Stimulated activated CD4-positive, alpha-beta T cell treated with anti-CD3 and anti-CD28 coated beads, Interleukin-4, amount 100 ng/mL, for 4 hours (primary cell): Measurements from ENCODE around the gene PPARD.
"Not testable (repeated sequence)": the region's sequence is repeated elsewhere in the genome, so short reads cannot be mapped to it uniquely, and the experiment has no call there.

Source experiments
- DNase-seq, 2 experiments: peaks; one replicate each; pipeline ENCODE4 v3.0.0-alpha.2; 2020

PPARD gene

DNA sequence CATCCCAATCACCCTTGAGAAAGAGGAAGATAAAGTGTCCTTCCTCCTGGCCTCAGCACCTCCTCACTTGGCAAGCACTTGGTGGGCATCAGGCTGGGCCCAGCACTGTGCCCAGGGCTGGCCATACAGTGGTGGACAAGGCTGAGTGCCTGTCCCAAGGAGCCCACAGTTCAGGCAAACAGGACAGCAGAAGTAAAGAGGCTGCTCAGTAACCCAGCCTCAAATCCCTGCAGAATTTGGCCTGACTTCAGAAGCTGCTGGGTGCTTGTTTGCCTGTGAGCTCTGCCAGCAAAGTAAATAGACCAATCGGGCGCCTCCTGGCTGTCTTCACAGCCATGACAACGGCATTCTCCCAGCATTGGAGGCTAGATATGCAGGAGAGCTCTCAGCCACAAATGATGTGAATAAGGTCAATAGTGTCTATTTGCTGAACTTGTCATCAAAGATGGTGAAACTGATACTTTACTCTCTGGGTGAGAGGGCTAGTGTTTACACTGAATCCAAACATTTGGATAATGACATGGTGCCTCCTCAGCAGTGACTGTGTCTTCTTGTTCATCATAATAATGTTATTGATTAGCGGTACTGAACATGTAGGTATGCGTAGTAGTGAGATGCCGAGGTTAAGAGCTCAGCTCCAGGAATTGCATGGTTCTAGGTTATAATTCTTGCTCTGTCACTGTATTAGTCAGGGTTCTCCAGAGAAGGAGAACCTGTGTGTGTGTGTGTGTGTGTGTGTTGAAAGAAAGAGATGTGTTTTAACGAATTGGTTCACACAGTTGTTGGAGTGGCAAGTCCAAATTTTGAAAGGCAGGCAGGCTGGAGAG lies 72.9 kb downstream of the PPARD start:
- no peak for DNase-seq

DNA sequence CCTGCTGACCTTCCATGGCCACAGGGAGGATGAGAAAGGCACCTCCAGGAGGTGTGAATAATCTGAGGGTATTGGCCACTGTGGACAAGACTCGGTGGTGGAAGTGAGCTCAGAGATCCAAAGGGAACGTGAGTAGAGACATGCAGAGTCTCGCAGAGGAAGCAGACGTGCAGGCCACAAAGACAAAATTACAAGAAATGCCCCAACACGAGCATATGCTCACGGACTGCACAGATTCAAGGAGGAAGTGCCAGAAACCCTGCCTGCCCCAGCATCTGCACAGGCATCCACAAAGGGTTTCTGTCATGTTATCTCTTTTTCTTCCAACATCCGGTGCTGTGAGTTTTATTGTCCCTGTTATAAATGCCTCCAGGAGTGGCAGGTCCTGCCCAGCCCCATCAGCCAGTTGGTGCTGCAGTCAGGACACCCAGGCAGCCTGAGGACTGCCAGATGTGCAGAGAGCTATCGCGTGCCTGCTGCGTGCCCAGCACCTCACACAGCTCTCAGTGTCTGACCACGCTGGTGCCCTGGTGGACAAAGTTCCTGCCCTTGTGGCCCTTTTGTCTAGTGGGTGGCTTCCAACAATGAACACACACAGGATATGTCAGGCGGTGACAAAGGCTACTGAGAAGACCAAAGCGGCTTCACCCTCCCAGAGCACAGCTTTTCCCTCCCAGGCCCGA lies 75.8 kb downstream of the PPARD start:
- no peak for DNase-seq

DNA sequence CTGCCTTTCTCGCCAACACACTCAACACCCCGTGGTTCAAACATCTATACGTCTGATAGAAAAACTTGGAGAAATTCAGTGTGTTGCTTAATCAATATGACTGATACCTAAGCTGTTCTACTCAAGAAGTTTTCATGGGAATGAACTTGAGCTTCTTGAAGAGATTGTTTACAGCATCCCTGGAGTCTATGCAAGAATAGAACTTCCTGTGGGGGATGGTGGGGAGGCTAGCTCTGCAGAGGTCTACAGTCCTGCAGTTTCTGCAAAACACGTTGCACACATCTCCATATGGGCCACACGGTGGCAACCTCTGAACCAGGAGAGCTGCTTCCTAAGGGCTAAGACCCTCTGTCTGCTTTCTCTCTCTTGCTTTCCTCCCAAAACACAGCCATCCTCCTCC lies 77.1 kb downstream of the PPARD start:
- no peak for DNase-seq

- no peak for DNase-seq
Measured at GRCh38 chr6:35419961-35420360, 77.6 kb downstream of the PPARD start.

- no peak for DNase-seq
Measured at GRCh38 chr6:35425284-35425683, 82.9 kb downstream of the PPARD start.

DNA sequence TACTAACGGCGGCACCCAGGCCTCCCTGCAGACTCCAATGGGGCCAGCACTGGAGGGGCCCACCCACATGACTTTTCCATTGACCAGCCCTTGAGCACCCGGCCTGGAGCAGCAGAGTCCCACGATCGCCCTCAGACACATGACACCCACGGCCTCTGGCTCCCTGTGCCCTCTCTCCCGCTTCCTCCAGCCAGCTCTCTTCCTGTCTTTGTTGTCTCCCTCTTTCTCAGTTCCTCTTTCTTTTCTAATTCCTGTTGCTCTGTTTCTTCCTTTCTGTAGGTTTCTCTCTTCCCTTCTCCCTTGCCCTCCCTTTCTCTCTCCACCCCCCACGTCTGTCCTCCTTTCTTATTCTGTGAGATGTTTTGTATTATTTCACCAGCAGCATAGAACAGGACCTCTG lies 83.7 kb downstream of the PPARD start:
- no peak for DNase-seq

DNA sequence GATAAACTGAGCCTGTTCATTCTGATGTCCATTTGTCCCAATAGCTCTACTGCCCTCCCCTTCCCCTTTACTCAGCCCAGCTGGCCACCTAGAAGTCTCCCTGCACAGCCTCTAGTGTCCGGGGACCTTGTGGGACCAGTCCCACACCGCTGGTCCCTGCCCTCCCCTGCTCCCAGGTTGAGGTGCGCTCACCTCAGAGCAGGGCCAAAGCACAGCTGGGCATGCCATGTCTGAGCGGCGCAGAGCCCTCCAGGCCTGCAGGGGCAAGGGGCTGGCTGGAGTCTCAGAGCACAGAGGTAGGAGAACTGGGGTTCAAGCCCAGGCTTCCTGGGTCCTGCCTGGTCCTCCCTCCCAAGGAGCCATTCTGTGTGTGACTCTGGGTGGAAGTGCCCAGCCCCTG lies 85.1 kb downstream of the PPARD start:
- no peak for DNase-seq

- DNase-seq, result no peak
Measured at GRCh38 chr6:35427851-35428321, 85.5 kb downstream of the PPARD start.

DNA sequence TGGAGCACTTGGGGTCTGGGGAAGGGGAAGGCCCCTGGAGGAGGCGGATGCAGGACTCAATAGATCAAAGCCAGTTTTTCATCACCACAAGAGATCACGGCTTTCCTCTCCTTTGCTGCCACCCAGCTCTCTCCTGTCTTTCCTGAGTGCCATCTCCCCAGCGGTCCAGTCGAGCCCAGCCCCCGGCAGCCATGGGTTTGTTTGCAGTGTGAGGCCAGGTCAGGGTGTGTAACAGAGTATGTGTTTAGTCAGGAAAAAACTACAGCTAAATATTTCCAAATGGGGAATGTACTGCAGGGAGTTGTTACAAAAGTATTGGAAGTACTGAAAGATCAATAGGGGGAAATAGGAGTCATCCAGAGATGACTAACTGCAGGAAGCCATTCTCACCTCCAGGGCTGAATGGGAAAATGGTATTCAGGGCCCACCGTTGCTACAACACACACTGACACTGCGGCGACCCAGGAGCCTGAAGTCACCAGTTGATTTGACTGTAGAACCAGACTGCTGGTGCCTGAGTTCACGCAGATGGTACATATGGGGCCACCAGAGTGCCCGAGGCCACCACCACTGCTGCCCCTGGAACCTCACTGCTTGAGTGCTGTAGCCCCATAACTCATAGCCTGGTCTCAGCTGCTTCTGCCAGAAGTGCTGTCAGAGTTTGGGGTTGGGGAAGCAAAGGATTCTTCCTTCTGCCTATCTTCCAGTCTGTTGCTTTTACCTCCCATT lies 86.2 kb downstream of the PPARD start:
- DNase-seq, result no peak

DNA sequence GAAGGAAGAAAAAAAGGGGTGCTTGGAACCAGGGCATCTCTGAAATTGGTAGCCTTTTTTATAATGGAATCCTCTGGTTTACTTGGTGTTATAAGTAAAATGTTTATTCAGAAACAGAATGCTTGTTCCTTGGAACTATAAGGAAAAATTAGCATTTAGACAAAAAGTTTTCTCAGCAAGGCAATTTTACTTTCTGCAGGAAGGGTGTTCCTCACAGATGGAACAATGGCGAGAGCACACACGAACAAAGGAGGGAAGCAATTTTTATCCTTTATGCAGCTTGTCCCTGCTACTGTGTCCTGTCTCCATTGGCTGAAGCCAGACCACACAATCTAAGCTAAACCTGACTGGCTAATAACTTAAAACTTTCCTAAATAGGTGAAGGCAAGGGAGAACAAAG lies 87.1 kb downstream of the PPARD start:
- no peak for DNase-seq

DNA sequence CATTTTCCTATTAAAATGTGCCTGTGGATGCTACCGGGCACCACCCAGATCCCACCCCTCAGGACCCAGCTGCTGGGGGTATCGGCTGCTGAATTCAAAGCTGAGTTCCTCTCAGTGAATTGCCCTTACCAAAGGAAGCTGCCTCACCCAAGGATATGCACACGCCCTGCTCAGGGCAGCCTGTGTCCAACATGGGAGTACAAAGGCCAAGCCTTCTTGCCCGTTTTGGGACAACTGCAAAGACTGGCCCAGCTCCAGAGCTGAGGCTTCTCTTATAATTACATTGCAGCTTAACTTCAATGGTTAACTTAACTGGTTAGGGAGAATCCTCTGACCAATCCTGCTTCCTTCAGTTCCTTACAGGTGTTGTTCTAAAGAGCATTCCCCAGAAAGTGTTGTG lies 89.9 kb downstream of the PPARD start:
- DNase-seq, result no peak

DNA sequence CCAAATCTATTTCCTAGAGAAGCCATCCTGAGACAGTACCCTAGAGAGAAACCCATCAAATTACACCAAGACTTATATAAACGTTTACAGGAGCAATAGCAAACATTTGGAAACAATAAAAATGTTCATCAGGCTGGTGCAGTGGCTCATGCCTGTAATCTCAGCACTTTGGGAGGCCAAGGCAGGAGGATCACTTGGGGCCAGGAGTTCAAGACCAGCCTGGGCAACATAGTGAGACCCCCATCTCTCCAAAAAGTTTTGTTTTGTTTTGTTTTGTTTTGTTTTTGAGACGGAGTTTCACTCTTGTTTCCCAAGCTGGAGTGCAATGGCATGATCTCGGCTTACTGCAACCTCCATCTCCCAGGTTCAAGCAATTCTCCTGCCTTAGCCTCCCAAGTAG lies 90.3 kb downstream of the PPARD start:
- not testable (repeated sequence) for DNase-seq

DNA sequence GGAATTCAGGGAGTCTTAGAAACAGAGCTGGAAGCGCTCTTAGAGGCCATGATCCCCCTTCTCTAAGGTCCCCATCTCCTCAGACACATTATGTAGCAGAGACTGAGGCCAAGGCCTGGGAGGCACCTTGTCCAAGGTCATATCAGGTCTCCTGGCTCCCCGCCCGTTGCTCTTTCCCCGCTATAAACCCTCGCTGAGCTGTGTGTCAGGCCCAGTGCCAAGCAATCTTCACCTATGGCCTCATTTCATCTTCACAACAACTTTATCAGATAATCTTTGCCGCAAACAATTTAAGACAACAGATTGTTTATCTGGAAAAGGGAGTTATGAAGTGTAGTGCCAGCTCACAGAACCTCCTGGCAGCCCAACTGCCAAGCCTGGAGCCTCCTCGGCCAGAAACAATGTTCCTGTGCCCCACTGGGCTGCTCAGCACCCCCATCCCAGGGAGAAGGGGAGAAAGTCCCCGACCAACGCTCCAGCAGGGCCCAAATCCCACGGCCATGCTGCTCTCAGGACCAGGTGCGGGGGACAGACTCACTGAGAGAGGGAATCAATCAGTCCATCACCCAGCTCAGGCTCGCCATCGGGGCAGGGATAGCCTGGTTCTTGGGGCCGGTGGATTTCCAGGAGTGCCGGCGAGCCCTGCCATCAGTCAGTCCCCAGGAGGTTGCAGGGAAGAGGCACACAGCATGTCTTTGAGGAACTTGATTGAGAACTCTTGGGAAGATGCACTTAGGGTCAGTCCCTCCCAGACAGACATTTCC lies 92.9 kb downstream of the PPARD start:
- DNase-seq, result no peak

GRCh38 chr6:35436071-35436857 lies 93.9 kb downstream of the PPARD start:
- no peak for DNase-seq

GRCh38 chr6:35438378-35439065 lies 96.2 kb downstream of the PPARD start:
- not testable (repeated sequence) for DNase-seq

DNA sequence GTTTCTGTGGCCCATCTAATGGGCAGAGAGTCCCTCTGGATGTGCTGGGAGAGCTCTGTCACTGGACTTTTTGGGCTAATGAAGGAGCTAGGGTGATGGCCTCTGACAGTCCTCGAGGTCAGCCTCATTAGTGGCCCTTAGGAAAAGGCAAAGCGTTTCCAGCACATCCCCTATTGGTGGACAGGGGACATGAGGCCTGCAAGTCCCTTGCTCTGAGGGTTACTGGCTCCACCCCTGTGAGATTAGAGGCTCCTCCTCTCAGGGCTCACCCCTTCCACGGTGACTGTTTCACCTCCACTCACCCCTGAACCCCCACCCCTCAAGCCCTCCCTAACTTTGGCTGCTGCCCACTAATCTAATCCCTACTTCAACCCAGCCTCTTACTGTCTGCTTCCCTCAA lies 97.0 kb downstream of the PPARD start:
- no peak for DNase-seq

DNA sequence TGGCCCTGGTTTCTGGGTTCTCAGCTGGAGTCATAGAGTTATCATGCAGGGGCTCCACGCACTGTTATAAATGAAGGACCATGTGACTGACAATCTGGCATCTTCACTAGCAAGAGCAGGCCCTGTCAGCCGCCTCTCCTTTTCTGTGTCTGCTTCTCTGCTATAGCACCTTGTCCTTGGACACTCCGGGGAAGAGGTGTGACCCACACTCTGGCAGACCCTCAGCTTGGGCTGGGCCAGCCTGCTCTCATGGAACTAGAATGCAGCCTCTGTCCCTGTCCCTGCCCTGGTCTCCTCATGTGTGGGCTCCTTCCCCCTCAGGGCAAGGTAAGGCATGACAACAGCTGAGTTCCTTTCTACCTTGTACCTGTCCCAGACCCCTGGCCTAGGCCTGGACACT lies 98.8 kb downstream of the PPARD start:
- DNase-seq, result no peak

GRCh38 chr6:35441642-35442041 lies 99.3 kb downstream of the PPARD start:
- DNase-seq, result no peak

- DNase-seq, result no peak
Measured at GRCh38 chr6:35442693-35443092, 100.3 kb downstream of the PPARD start.

DNA sequence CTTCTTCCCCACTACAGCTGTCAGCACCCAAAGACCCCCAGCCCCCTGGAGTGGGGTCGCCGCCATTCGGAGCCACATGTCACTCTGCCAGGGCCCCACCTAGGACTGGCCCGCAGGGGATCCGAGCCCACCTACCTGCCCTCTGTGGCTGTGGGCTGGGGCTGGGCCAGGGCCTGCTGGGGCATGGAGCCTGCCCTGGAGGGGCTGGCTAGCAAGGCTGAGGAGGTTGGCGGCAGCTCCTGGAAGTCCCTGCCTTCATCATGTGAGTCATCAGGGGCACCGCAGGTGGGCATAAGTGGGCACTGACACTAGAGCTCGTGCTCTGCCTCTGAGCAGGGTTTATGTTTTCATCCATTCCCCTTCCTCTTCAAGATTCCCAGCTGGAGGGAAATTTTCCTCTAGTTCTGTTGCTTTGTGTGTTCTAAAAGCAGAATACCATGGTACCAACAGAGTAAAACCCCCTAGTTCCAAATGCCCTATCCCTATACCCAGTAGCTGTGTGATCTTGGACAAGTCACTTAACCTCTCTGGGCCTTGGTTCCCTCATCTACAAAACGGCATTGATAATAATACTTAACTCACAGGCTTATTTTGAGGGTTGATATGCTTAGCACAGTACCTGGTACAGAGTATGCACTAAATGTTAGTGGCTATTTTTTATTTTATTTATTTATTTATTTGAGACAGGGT lies 101.1 kb downstream of the PPARD start:
- no peak for DNase-seq

DNA sequence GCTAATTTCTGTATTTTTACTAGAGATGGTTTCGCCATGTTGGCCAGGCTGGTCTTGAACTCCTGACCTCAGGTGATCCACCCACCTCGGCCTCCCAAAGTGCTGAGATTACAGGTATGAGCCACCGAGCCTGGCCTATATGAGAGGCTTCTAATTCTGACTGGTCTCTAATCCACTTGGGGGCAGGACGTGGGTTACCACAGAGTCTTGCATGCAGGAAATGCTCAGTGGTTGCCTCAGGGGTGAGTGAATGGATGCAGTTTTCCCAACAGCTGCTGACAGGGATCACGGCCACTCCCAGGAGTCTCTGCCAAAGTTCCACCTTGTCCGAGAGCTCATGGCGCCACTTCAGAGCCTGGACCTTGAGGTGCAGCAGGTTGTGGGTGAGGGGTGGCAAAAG lies 103.3 kb downstream of the PPARD start:
- no peak for DNase-seq
